ENCODE measurements around the gene SPEG. TPM values are rescaled to one million over a fixed set of nuclear protein-coding genes. Genes with fewer than 3 reads are reported as not detected.
A peak's percentile ranks its signal among the peaks of the same experiment; 100 is the strongest.

Gene SPEG
- total RNA-seq, 2 donors from 2014 or later = 2.9 to 3.6 TPM

DNA sequence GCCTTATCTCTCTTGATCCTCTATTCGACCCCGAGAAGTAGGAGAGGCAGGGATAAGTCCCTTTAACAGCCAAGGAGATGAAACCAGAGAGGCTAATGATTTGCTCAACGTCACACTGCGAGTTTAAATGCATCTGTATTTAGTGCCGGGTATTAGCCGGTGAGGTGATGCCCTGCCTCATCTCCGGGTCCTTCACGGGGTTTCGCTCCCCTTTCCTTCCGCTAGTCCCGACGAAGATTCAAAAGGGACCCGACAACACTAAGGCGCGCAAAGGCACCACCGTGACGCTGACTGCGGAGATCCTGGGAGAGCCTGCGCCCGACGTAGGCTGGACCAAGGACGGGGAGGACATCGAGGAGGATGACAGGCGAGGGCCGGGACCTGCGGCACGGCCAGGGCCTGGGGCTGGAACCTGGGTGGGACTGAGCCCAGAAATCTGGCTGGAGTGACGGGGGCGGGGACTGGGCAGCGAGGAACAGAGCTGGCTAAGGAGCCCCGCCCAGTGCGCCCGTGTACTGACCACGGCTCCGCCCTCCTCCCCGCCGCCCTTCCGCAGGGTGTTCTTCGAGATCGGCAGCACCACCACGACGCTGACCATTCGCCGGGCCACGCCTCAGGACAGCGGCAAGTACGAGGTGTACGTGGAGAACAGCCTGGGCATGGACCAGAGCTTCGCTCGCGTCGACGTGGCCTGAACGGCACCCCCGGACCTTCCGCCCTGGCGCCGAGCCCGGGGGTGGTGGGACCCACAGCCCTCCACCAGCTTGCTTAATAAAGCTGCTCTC is 63.0 kb downstream of the SPEG start:
- 1% methylated on average over 35 to 59 of the region's 59 CpGs for WGBS, 2 donors
- Histone ChIP-seq H3K36me3 (replicated peaks in 1 of 2; ENCODE audit: insufficient read depth in 1 of 2, low read depth in 2 of 2) (no peaks in the 10 kb centered on the region), H3K4me3 (peak overlapping the region in 1 of 2 donors; percentile 63), H3K9me3 (no peaks in the 10 kb centered on the region), H3K4me1 (peaks cover 39% of the 10 kb centered on the region), H3K27ac (peak overlapping the region; percentile 87 to 97 (median 96)), H3K27me3 (peaks cover 0 to 4% of the 10 kb centered on the region in 2 donors)
- TF ChIP-seq, protein P1, sequence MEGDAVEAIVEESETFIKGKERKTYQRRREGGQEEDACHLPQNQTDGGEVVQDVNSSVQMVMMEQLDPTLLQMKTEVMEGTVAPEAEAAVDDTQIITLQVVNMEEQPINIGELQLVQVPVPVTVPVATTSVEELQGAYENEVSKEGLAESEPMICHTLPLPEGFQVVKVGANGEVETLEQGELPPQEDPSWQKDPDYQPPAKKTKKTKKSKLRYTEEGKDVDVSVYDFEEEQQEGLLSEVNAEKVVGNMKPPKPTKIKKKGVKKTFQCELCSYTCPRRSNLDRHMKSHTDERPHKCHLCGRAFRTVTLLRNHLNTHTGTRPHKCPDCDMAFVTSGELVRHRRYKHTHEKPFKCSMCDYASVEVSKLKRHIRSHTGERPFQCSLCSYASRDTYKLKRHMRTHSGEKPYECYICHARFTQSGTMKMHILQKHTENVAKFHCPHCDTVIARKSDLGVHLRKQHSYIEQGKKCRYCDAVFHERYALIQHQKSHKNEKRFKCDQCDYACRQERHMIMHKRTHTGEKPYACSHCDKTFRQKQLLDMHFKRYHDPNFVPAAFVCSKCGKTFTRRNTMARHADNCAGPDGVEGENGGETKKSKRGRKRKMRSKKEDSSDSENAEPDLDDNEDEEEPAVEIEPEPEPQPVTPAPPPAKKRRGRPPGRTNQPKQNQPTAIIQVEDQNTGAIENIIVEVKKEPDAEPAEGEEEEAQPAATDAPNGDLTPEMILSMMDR (IDR thresholded peaks at IDR 0.05) = no peak
- TF ChIP-seq POLR2A (IDR thresholded peaks at IDR 0.05) = peak; percentile 65 to 83 (median 82)
- ATAC-seq (peak; percentile 70), DNase-seq (peak; percentile 89 to 94 (median 92))
- intact Hi-C loops (cut with DNase I) = loop anchor here (5.0 kb wide), 1 partner anchor 35 kb away; no protein-coding TSS in a partner anchor

- peak; percentile 97 to 98 (median 97) for DNase-seq
Observed at GRCh38 chr2:219498280-219499057, 63.8 kb downstream of the SPEG start, which contains the start of gene GMPPA. Gene GMPPA, plus strand, starts transcription at chr2:219498891. Its CDS starts 1,085 bp downstream, at chr2:219499976.

DNA sequence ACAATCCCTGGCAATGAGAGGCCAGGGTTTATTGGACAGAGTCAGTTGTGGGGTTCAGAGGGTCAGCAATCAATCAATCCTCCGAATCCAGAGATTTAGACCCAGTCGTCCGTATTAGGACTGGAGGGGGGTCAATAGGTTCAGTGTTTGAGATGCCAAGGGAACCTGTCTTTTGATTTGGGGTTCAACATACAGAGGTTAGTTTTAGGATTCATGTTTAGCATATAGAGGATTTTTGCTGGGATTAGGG is 64.3 kb downstream of the SPEG start:
- ATAC-seq (no peak), DNase-seq (no peak)
- H3K27me3 ChIP-seq = peaks cover 0 to 4% of the 10 kb centered on the region in 2 donors
- H3K4me3 ChIP-seq = peak overlapping the region; percentile 38 to 63
- TF ChIP-seq, protein P1 (IDR thresholded peaks at IDR 0.05) = no peak
- no peak for TF ChIP-seq POLR2A (IDR thresholded peaks at IDR 0.05)
- no peaks in the 10 kb centered on the region for H3K9me3 ChIP-seq
- WGBS, 2 donors = 0% methylated on average over 3 of the region's 3 CpGs
- H3K36me3 ChIP-seq (replicated peaks in 1 of 2; ENCODE audit: insufficient read depth in 1 of 2, low read depth in 2 of 2) = peaks cover 0 to 2% of the 10 kb centered on the region in 2 donors
- intact Hi-C loops (cut with DNase I) = loop anchor here (5.0 kb wide), 1 partner anchor 33 kb away; no protein-coding TSS in a partner anchor
- H3K4me1 ChIP-seq = peaks cover 39% of the 10 kb centered on the region
- H3K27ac ChIP-seq = peak overlapping the region; percentile 87 to 97 (median 96)

More at GRCh38 chr2:219498280-219499057, 63.8 kb downstream of the SPEG start, which contains the start of gene GMPPA:
- peaks cover 0 to 4% of the 10 kb centered on the region in 2 donors for H3K27me3 ChIP-seq
- peak; percentile 89 for ATAC-seq
- no peaks in the 10 kb centered on the region for H3K9me3 ChIP-seq
- intact Hi-C loops (cut with DNase I) = loop anchor here (5.0 kb wide), 1 partner anchor 34 kb away; no protein-coding TSS in a partner anchor
- H3K36me3 ChIP-seq (replicated peaks in 1 of 2; ENCODE audit: insufficient read depth in 1 of 2, low read depth in 2 of 2) = peaks cover 0 to 2% of the 10 kb centered on the region in 2 donors
- WGBS, 2 donors = 0 to 1% methylated on average over 46 to 48 of the region's 49 CpGs
- peak; percentile 39 to 83 (median 81) for TF ChIP-seq POLR2A (IDR thresholded peaks at IDR 0.05)
- TF ChIP-seq, protein P1 (IDR thresholded peaks at IDR 0.05) = peak in 3 of 7 experiments; percentile 20 to 37 (median 28)
- H3K27ac ChIP-seq = peak within 1 kb of the TSS; percentile 87 to 97 (median 96)
- H3K4me3 ChIP-seq = peak within 1 kb of the TSS; percentile 38 to 63
- H3K4me1 ChIP-seq = peaks cover 39% of the 10 kb centered on the region

GRCh38 chr2:219499555-219499954 is 64.9 kb downstream of the SPEG start:
- Histone ChIP-seq H3K27me3 (peaks cover 0 to 4% of the 10 kb centered on the region in 2 donors), H3K4me1 (peaks cover 39% of the 10 kb centered on the region), H3K9me3 (no peaks in the 10 kb centered on the region), H3K4me3 (peak overlapping the region in 1 of 2 donors; percentile 63), H3K27ac (no peak overlapping the region), H3K36me3 (replicated peaks in 1 of 2; ENCODE audit: insufficient read depth in 1 of 2, low read depth in 2 of 2) (peaks cover 0 to 8% of the 10 kb centered on the region in 2 donors)
- DNase-seq (no peak), ATAC-seq (no peak)
- TF ChIP-seq POLR2A (IDR thresholded peaks at IDR 0.05) = no peak
- TF ChIP-seq, protein P1 (IDR thresholded peaks at IDR 0.05) = no peak
- WGBS, 2 donors = 28 to 38% methylated on average over 1 of the region's 1 CpG
- intact Hi-C loops (cut with DNase I) = loop anchor here (5.0 kb wide), 1 partner anchor 33 kb away; no protein-coding TSS in a partner anchor

All from body of pancreas (tissue), 4 donors.